HG02943 (cell line): ENCODE measurements around the gene ISG20L2.
A peak's percentile ranks its signal among the peaks of the same experiment; 100 is the strongest.
"Not testable (repeated sequence)": the region's sequence is repeated elsewhere in the genome, so short reads cannot be mapped to it uniquely, and the experiment has no call there.

Experiments used
- ATAC-seq: cut with Tn5 transposase; IDR thresholded peaks from one replicate; pipeline ENCODE4 v1.9.1; 2021; ENCODE audit warnings: mild to moderate bottlenecking, low read depth, moderate library complexity; ENCODE audit not compliant: unreplicated experiment

Gene ISG20L2

GRCh38 chr1:156728599-156729462, at the start of gene ISG20L2:
ISG20L2 (minus strand) TSS chr1:156728766; CDS start chr1:156727652, 1,114 bp downstream.
- peak; percentile 76 for ATAC-seq

GRCh38 chr1:156777573-156777972, 49.0 kb upstream of the ISG20L2 start:
- no peak for ATAC-seq

- no peak for ATAC-seq
These were observed 48.4 kb upstream of the ISG20L2 start for GRCh38 chr1:156776942-156777341.

GRCh38 chr1:156775799-156776198, 47.2 kb upstream of the ISG20L2 start:
- ATAC-seq, result no peak

GRCh38 chr1:156773607-156774006, 45.0 kb upstream of the ISG20L2 start:
- no peak for ATAC-seq

GRCh38 chr1:156772728-156773497, 44.3 kb upstream of the ISG20L2 start:
- no peak for ATAC-seq

GRCh38 chr1:156772222-156772621, 43.7 kb upstream of the ISG20L2 start:
- ATAC-seq, result no peak

- no peak for ATAC-seq
These were observed 40.2 kb upstream of the ISG20L2 start for GRCh38 chr1:156768610-156769295.

- no peak for ATAC-seq
These were observed 39.5 kb upstream of the ISG20L2 start for GRCh38 chr1:156767879-156768604.

- ATAC-seq, result peak; percentile 91
These were observed 38.7 kb upstream of the ISG20L2 start, which contains the start of gene PRCC for GRCh38 chr1:156767101-156767878. PRCC (plus strand) TSS chr1:156767535; CDS start chr1:156767772, 237 bp downstream.

- no peak for ATAC-seq
These were observed 37.9 kb upstream of the ISG20L2 start for GRCh38 chr1:156766298-156767100.

GRCh38 chr1:156765666-156766065, 37.1 kb upstream of the ISG20L2 start:
- no peak for ATAC-seq

GRCh38 chr1:156765136-156765535, 36.6 kb upstream of the ISG20L2 start:
- ATAC-seq, result not testable (repeated sequence)

- ATAC-seq, result no peak
These were observed 32.2 kb upstream of the ISG20L2 start for GRCh38 chr1:156760796-156761104.

- ATAC-seq, result no peak
These were observed 31.7 kb upstream of the ISG20L2 start for GRCh38 chr1:156760092-156760795.

GRCh38 chr1:156757572-156758253, 29.1 kb upstream of the ISG20L2 start:
- not testable (repeated sequence) for ATAC-seq

- ATAC-seq, result no peak
These were observed 27.8 kb upstream of the ISG20L2 start for GRCh38 chr1:156756355-156756754.

- ATAC-seq, result no peak
These were observed 27.0 kb upstream of the ISG20L2 start for GRCh38 chr1:156755527-156755950.
